ENCODE results near the gene ALAD.

ALAD gene

DNA sequence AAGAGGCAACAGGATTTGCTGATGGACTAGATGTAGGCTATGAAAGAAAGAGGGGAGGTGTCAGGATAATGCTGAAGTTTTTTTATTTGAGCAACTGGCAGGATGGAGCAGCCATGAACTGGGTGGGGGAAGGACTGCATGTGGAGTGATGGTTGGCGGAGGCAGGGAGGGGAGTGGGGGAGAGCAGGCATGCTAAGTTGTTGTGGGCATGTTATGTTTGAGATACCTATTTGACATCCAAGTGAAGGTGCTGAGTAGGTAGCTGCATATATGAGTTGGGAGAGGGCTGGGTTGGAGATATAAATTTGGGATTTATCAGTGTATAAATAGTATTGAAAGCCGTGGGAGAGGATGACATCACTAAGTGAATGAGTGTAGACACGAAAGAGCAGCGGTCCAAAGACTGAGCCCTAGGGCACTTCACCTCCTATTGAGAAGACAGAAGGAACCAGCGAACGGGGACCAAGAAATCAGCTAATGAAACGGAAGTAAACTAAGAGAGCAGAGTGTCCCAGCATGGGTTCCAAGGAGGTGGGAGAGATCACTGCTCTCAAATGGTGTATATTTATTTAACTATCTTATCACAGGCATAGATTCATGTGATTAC is 44.3 kb downstream of the ALAD start:
- ATAC-seq (ENCODE audit: insufficient read depth, low read depth) (no peak), DNase-seq (no peak)
- H3K4me3 ChIP-seq (ENCODE audit: low read depth in 1 of 2, low read length in 2 of 2) = no peak overlapping the region
- TF ChIP-seq CTCF (IDR thresholded peaks at IDR 0.05; ENCODE audit: borderline replicate concordance, extremely low read depth, low read length, poor library complexity, severe bottlenecking) (no peak), EZH2 (IDR thresholded peaks at IDR 0.05; ENCODE audit: borderline replicate concordance, low read depth, low read length, severe bottlenecking) (no peak)
- no peaks in the 10 kb centered on the region for H3K4me1 ChIP-seq (ENCODE audit: insufficient read depth, low read length)
- H3K9ac ChIP-seq (ENCODE audit: low read depth, low read length) = no peak overlapping the region
- H4K20me1 ChIP-seq (ENCODE audit: insufficient read depth, low read length) = no peaks in the 10 kb centered on the region
- H3K4me2 ChIP-seq (ENCODE audit: insufficient read depth, low read length) = no peak overlapping the region
- H3K79me2 ChIP-seq (ENCODE audit: insufficient read depth, low read length) = no peaks in the 10 kb centered on the region
- no peak overlapping the region for H3K27ac ChIP-seq (ENCODE audit: low read length)
- H2AFZ ChIP-seq (ENCODE audit: low read depth, low read length) = no peak overlapping the region
- no peaks in the 10 kb centered on the region for H3K36me3 ChIP-seq (ENCODE audit: insufficient read depth, low read length)
- H3K27me3 ChIP-seq (ENCODE audit: insufficient read depth, low read length, poor library complexity) = peaks cover 11% of the 10 kb centered on the region
- H3K9me3 ChIP-seq (ENCODE audit: insufficient read depth, low read length, severe bottlenecking) = no peaks in the 10 kb centered on the region

- no peak for ATAC-seq (ENCODE audit: insufficient read depth, low read depth)
- no peak for DNase-seq
- H3K9me3 ChIP-seq (ENCODE audit: insufficient read depth, low read length, severe bottlenecking) = no peaks in the 10 kb centered on the region
- H3K36me3 ChIP-seq (ENCODE audit: insufficient read depth, low read length) = no peaks in the 10 kb centered on the region
- H2AFZ ChIP-seq (ENCODE audit: low read depth, low read length) = no peak overlapping the region
- TF ChIP-seq EZH2 (IDR thresholded peaks at IDR 0.05; ENCODE audit: borderline replicate concordance, low read depth, low read length, severe bottlenecking) (no peak), CTCF (IDR thresholded peaks at IDR 0.05; ENCODE audit: borderline replicate concordance, extremely low read depth, low read length, poor library complexity, severe bottlenecking) (peak; percentile 17)
- H4K20me1 ChIP-seq (ENCODE audit: insufficient read depth, low read length) = no peaks in the 10 kb centered on the region
- H3K27me3 ChIP-seq (ENCODE audit: insufficient read depth, low read length, poor library complexity) = peaks cover 24% of the 10 kb centered on the region
- no peaks in the 10 kb centered on the region for H3K79me2 ChIP-seq (ENCODE audit: insufficient read depth, low read length)
- H3K4me2 ChIP-seq (ENCODE audit: insufficient read depth, low read length) = no peak overlapping the region
- H3K27ac ChIP-seq (ENCODE audit: low read length) = no peak overlapping the region
- H3K4me1 ChIP-seq (ENCODE audit: insufficient read depth, low read length) = no peaks in the 10 kb centered on the region; the same call in 1 of the 2 replicates
- H3K4me3 ChIP-seq (ENCODE audit: low read depth in 1 of 2, low read length in 2 of 2) = no peak overlapping the region
- no peak overlapping the region for H3K9ac ChIP-seq (ENCODE audit: low read depth, low read length)
Observed at GRCh38 chr9:113355040-113355596, 46.0 kb downstream of the ALAD start.

GRCh38 chr9:113352411-113352810 is 48.7 kb downstream of the ALAD start:
- no peak overlapping the region for H3K4me2 ChIP-seq (ENCODE audit: insufficient read depth, low read length)
- H3K27ac ChIP-seq (ENCODE audit: low read length) = no peak overlapping the region
- ATAC-seq (ENCODE audit: insufficient read depth, low read depth) = no peak
- H3K4me3 ChIP-seq (ENCODE audit: low read depth in 1 of 2, low read length in 2 of 2) = no peak overlapping the region
- no peak overlapping the region for H3K9ac ChIP-seq (ENCODE audit: low read depth, low read length)
- no peaks in the 10 kb centered on the region for H3K79me2 ChIP-seq (ENCODE audit: insufficient read depth, low read length)
- TF ChIP-seq EZH2 (IDR thresholded peaks at IDR 0.05; ENCODE audit: borderline replicate concordance, low read depth, low read length, severe bottlenecking) (no peak), CTCF (IDR thresholded peaks at IDR 0.05; ENCODE audit: borderline replicate concordance, extremely low read depth, low read length, poor library complexity, severe bottlenecking) (no peak)
- peaks cover 5% of the 10 kb centered on the region; the same call in 1 of the 2 replicates for H3K4me1 ChIP-seq (ENCODE audit: insufficient read depth, low read length)
- peaks cover 35% of the 10 kb centered on the region for H3K27me3 ChIP-seq (ENCODE audit: insufficient read depth, low read length, poor library complexity)
- H2AFZ ChIP-seq (ENCODE audit: low read depth, low read length) = no peak overlapping the region
- DNase-seq = no peak
- no peaks in the 10 kb centered on the region for H3K9me3 ChIP-seq (ENCODE audit: insufficient read depth, low read length, severe bottlenecking)
- H4K20me1 ChIP-seq (ENCODE audit: insufficient read depth, low read length) = no peaks in the 10 kb centered on the region
- H3K36me3 ChIP-seq (ENCODE audit: insufficient read depth, low read length) = no peaks in the 10 kb centered on the region

Measured in DND-41 (cell line).